Spleen (tissue), 7 donors: ENCODE data around the gene SUN5.

ENCODE experiments used
- POLR2A ChIP-seq, 3 donors: fragments of 450-650 bp; IDR thresholded peaks; one replicate each; pipeline ENCODE4 v1.5.1; 2017; ENCODE audit warnings: antibody characterized with exemption in 3 of 3, mild to moderate bottlenecking in 1 of 3
- TF ChIP-seq, protein P1 (sequence below), 11 experiments: fragments of 200-600 bp in 7 of 11; fragments of 450-650 bp in 4 of 11; sonication (generic) in 4 of 11; IDR thresholded peaks in 8 of 11; conservative IDR thresholded peaks in 3 of 11; 1 replicate in 7 of 11; 2 replicates in 4 of 11; pipeline versions ENCODE4 v1.4.0 to v1.8.0; 2016 to 2021; ENCODE audit warnings: antibody characterized with exemption in 11 of 11, inconsistent platforms in 4 of 11, mild to moderate bottlenecking in 1 of 11
- donor health status: DM: no; HTN: no; CAD: no; lungs with moderate emphysema.
- donor health status: DM: no; HTN: no; CAD: no.
- donor health status: DM: no; HTN: no; CAD: no.

- TF ChIP-seq, protein P1, sequence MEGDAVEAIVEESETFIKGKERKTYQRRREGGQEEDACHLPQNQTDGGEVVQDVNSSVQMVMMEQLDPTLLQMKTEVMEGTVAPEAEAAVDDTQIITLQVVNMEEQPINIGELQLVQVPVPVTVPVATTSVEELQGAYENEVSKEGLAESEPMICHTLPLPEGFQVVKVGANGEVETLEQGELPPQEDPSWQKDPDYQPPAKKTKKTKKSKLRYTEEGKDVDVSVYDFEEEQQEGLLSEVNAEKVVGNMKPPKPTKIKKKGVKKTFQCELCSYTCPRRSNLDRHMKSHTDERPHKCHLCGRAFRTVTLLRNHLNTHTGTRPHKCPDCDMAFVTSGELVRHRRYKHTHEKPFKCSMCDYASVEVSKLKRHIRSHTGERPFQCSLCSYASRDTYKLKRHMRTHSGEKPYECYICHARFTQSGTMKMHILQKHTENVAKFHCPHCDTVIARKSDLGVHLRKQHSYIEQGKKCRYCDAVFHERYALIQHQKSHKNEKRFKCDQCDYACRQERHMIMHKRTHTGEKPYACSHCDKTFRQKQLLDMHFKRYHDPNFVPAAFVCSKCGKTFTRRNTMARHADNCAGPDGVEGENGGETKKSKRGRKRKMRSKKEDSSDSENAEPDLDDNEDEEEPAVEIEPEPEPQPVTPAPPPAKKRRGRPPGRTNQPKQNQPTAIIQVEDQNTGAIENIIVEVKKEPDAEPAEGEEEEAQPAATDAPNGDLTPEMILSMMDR (IDR thresholded peaks at IDR 0.05 in 8 of 11, conservative IDR thresholded peaks at IDR 0.05 in 3 of 11) = no peak
- no peak for TF ChIP-seq POLR2A (IDR thresholded peaks at IDR 0.05)
Measured at GRCh38 chr20:33030569-33030968, 26.3 kb upstream of the SUN5 start.
